Medulla oblongata (tissue), 1 donor: ENCODE data around the gene OR8H2.
"Not testable (repeated sequence)": the region's sequence is repeated elsewhere in the genome, so short reads cannot be mapped to it uniquely, and the experiment has no call there.

Experiments used
- DNase-seq: peaks from one replicate; pipeline ENCODE4 v3.0.0-alpha.2; 2015; ENCODE audit errors: extremely low spot score

The OR8H2 gene, protein sequence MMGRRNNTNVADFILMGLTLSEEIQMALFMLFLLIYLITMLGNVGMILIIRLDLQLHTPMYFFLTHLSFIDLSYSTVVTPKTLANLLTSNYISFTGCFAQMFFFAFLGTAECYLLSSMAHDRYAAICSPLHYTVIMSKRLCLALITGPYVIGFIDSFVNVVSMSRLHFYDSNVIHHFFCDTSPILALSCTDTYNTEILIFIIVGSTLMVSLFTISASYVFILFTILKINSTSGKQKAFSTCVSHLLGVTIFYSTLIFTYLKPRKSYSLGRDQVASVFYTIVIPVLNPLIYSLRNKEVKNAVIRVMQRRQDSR

DNA sequence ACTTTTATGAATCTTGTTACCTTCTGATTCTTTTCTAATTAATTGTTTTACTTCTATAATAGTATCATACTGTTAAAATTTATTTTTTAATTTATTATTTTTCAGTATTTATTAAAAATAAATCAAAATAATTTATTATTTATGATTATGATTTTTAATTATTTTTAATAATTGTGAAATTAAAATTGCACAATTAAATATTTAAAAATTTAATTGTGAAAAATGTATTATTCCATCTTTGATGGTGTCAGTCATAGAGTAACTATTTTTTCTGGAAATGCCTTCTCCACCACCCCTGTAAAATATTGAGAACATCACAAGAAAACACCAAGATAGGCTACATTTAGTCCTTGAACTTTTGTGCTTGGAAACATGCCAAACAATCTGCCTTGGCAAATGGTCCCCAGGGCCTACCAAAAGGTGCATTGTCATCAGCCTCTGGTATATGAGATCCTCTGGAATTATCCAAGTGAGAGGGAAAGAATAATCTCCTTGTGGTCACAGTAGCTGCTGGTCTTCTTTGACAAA, at the start of gene OR8H2:
Gene OR8H2, plus strand, starts transcription at position 478 of the 528 bp plus-strand sequence. CDS start 1,356 bp downstream, outside the sequence.
- no peak for DNase-seq

DNA sequence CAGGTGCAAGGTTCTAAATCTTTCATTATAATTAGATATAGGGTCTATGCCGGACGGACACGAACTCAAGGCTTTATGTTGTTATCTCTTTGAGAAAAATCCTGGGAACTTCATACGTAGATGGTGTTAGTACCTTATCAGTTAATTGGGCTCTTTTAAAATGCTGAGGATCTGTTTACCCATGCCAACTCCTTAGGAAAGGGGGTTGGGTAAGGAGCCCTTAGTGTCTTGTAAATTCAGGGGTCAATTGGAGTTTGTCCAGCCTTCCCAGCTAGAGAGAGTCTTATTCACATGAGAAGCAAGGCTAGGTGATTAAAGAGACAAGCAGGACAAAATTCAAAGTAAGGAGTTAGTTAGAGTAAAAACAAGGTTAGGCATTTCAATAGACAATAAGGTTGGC, 47.1 kb upstream of the OR8H2 start:
- DNase-seq, result not testable (repeated sequence)

DNA sequence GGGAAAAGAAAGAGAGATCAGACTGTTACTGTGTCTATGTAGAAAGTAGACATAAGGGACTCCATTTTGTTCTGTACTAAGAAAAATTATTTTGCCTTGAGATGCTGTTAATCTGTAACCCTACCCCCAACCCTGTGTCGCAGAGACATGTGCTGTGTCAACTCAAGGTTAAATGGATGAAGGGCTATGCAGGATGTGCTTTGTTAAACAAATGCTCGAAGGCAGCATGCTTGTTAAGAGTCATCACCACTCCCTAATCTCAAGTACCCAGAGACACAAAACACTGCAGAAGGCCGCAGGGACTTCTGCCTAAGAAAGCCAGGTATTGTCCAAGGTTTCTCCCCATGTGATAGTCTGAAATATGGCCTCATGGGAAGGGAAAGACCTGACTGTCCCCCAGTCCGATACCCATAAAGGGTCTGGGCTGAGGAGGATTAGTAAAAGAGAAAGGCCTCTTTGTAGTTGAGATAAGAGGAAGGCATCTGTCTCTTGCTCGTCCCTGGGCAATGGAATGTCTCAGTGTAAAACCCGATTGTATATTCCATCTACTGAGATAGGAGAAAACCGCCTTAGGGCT, 45.7 kb upstream of the OR8H2 start:
- DNase-seq, result not testable (repeated sequence)

DNA sequence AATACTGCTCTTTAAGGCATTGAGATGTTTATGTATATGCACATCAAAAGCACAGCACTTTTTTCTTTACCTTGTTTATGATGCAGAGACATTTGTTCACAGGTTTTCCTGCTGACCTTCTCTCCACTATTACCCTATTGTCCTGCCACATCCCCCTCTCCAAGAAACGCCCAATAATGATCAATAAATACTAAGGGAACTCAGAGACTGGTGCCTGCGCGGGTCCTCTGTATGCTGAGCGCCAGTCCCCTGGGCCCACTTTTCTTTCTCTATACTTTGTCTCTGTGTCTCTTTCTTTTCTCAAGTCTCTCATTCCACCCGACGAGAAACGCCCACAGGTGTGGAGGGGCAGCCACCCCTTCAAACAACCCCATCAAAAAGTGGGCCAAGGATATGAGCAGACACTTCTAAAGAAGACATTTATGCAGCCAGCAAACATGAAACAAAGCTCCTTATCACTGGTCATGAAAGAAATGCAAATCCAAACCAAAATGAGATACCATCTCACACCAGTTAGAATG, 45.2 kb upstream of the OR8H2 start:
- DNase-seq, result not testable (repeated sequence)

DNA sequence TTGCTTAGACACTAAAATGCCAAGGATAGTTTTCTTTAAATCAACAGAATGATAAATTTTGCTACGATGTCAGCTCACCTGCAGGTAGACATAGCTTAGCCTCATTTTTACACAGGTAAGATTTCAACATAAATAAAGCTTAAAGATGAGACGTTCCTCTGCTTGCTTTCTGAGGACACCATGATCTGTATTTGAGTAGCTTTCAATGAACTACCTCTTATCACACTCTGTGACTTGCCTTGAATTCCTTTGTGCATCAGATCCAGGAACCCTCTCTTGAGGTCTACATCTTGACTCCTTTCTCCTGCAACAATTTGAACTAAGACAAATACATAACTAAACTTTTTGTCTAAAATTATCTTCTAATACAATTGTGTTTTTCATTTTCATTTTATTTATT, 36.5 kb upstream of the OR8H2 start:
- no peak for DNase-seq

DNA sequence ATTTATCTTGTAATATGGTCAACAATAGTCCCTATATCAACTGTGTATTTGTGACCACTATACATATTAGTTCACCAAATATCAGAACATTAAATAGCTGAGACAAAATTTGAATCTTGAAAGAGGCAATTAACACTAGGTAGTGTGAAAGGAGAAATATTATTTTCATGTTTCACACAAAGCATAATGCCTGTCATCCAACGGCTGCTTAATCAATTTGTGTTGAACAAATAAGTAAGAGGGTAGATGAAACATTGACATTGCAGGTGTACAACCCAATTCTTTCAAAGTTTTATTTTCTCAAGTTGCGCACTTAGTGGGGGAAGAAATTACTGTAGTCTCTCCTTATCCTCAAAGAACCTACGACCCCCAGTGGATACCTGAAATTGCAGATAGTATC, 13.8 kb upstream of the OR8H2 start:
- DNase-seq, result no peak

DNA sequence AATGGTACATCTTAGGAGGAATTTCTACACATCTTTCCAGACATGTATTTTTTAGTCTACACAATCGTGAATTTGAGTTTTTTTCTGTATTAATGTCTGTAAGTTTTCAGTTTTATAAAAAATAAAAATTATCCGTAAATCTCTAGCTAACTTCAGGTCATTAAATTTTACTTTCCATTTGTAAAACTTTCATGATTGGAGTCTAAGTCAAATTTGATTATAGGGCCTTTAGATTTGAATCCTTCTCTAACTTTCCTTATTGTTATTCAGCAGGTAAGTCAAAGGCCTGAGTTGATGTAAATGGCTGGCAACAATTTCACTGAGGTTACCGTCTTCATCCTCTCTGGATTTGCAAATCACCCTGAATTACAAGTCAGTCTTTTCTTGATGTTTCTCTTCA, 10.5 kb upstream of the OR8H2 start, which contains the start of gene OR8I2:
Gene OR8I2, plus strand, starts transcription at position 301 of the 400 bp plus-strand sequence. Its CDS starts 0 bp downstream, at position 301.
- no peak for DNase-seq

DNA sequence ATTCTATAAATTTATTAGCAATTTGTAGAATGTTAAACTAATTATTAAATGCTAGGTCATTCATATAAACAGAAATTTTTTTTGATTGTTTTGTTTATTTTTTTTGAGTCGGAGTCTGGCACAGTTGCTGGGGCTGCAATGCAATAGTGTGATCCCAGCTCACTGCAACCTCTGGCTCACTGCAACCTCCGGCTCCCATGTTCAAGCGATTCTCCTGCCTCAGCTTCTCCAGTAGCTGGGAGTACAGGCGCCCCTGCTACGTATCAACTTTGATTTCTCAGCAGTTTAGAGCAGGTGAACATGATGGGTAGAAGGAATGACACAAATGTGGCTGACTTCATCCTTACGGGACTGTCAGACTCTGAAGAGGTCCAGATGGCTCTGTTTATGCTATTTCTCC, 18.6 kb downstream of the OR8H2 start, which contains the start of gene OR8H3:
Gene OR8H3, plus strand, starts transcription at position 301 of the 400 bp plus-strand sequence. Its CDS starts 0 bp downstream, at position 301.
- no peak for DNase-seq

DNA sequence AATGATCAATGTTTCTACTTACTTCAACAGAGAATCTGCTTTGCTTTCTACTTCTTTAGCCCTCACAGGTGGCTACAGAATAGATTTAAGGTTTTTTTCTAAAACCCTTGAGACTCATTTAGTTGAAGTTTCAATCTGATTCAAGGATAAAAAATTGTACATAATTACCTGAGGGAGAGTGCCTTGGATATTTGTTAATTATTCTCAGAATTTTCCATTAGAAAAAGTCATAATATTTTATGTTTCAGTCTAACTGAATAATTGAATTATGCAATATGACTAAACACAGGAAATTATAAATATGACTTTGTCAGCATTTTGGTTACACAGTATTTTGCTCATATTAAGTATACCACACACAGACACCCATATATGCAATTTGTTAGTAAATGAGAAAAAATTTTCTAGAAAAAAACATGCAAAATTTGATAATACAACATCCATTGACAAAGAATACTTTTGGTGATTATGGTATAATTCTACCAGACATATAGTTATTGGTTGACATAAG, 36.7 kb downstream of the OR8H2 start, which contains the start of gene OR8J3:
Gene OR8J3, minus strand, starts transcription at position 51 of the 511 bp plus-strand sequence. CDS start 2,483 bp downstream, outside the sequence.
- no peak for DNase-seq

DNA sequence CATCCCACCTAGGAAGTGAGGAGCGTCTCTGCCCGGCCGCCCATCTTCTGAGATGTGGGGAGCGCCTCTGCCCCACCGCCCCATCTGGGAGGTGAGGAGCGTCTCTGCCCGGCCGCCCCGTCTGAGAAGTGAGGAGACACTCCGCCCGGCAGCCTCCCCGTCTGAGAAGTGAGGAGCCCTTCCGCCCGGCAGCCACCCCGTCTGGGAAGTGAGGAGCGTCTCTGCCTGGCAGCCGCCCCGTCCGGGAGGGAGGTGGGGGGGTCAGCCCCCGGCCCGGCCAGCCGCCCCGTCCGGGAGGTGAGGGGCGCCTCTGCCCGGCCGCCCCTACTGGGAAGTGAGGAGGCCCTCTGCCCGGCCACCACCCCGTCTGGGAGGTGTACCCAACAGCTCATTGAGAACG, 40.2 kb downstream of the OR8H2 start:
- not testable (repeated sequence) for DNase-seq

DNA sequence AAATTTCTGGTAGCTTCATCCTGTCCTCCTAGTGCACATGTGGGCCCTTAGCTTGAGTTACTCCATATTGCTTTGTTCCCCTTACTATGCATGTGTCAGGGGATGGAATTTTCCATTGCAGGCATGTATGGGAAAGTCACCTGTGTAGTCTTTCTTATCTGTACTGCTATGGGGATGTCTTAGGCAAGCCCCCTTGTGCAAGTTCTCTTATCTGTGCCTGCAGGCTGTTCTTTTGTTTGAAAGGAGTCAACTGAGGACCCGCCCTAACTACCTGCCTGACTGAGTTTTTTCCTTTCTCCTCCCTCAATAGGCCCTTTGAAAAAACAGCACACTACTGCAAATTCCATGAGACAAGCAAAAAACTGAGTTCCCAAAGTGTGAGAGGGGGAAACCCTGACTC, 47.9 kb downstream of the OR8H2 start:
- no peak for DNase-seq

DNA sequence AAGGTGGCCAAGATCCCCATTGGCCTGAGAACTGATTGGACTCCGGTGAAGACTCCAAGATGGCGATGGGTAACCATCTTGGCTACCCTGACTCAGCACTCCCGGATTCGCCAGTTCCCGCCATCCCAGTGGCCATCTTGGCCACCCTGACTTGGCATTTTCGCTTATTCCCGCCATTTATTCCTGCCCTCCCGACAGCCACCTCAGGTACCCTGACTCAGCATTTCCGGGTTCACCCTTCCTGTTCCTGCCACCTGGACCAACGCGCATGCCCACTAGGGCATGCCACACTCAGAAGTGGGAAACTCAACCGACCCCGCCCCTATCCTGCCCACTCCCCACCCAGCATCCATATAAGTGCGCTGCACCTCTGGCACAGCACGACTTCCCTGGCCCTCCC, 48.8 kb downstream of the OR8H2 start:
- DNase-seq, result no peak
